ENCODE results near the gene IMMP1L.
"Not testable (repeated sequence)": the region's sequence is repeated elsewhere in the genome, so short reads cannot be mapped to it uniquely, and the experiment has no call there.

Gene IMMP1L

GRCh38 chr11:31509429-31510345, at the start of gene IMMP1L, which contains the start of gene ELP4:
IMMP1L (minus strand) TSS chr11:31509622; CDS start chr11:31463276, 46,346 bp downstream.
ELP4 (plus strand) TSS chr11:31509767; CDS start chr11:31509785, 18 bp downstream.
- DNase-seq, result peak; percentile 96 to 98

- DNase-seq, result no peak
Measured at GRCh38 chr11:31558001-31558400, 48.6 kb upstream of the IMMP1L start.

GRCh38 chr11:31555938-31556337, 46.5 kb upstream of the IMMP1L start:
- DNase-seq, result no peak

- DNase-seq, result no peak
Measured at GRCh38 chr11:31542862-31543261, 33.4 kb upstream of the IMMP1L start.

GRCh38 chr11:31535479-31535878, 26.1 kb upstream of the IMMP1L start:
- no peak for DNase-seq

- DNase-seq, result no peak
Measured at GRCh38 chr11:31531293-31531692, 21.9 kb upstream of the IMMP1L start.

GRCh38 chr11:31529701-31530100, 20.3 kb upstream of the IMMP1L start:
- no peak for DNase-seq

GRCh38 chr11:31529189-31529588, 19.8 kb upstream of the IMMP1L start:
- DNase-seq, result no peak

GRCh38 chr11:31521497-31522150, 12.2 kb upstream of the IMMP1L start:
- no peak for DNase-seq

GRCh38 chr11:31512117-31512516, 2.7 kb upstream of the IMMP1L start:
- DNase-seq, result no peak

- no peak for DNase-seq
Measured at GRCh38 chr11:31509051-31509428, 382 bp downstream of the IMMP1L start.

GRCh38 chr11:31500560-31500959, 8.9 kb downstream of the IMMP1L start:
- no peak for DNase-seq

- no peak for DNase-seq
Measured at GRCh38 chr11:31499576-31500178, 9.7 kb downstream of the IMMP1L start.

- not testable (repeated sequence) for DNase-seq
Measured at GRCh38 chr11:31493762-31494161, 15.7 kb downstream of the IMMP1L start.

- no peak for DNase-seq
Measured at GRCh38 chr11:31493235-31493634, 16.2 kb downstream of the IMMP1L start.

- DNase-seq, result no peak
Measured at GRCh38 chr11:31492320-31492913, 17.0 kb downstream of the IMMP1L start.

- DNase-seq, result no peak
Measured at GRCh38 chr11:31487848-31488247, 21.6 kb downstream of the IMMP1L start.

- DNase-seq, result no peak
Measured at GRCh38 chr11:31484497-31484896, 24.9 kb downstream of the IMMP1L start.

- no peak for DNase-seq
Measured at GRCh38 chr11:31480930-31481329, 28.5 kb downstream of the IMMP1L start.

- no peak for DNase-seq
Measured at GRCh38 chr11:31479066-31479465, 30.4 kb downstream of the IMMP1L start.

GRCh38 chr11:31478223-31478590, 31.2 kb downstream of the IMMP1L start:
- DNase-seq, result peak; percentile 20 to 28

GRCh38 chr11:31477528-31478222, 31.7 kb downstream of the IMMP1L start:
- DNase-seq, result no peak

GRCh38 chr11:31474083-31474482, 35.3 kb downstream of the IMMP1L start:
- DNase-seq, result no peak
